Peyer's patch (tissue), 4 donors: Measurements from ENCODE around the gene TGM3.

Experiments used
- POLR2A ChIP-seq, 2 donors: fragments of 450-650 bp; IDR thresholded peaks; one replicate each; pipeline ENCODE4 v1.5.1; 2017; ENCODE audit warnings: antibody characterized with exemption in 2 of 2, mild to moderate bottlenecking in 2 of 2, moderate library complexity in 2 of 2
- TF ChIP-seq, protein P1 (sequence below), 6 experiments: fragments of 450-650 bp in 4 of 6; fragments of 200-600 bp in 2 of 6; sonication (generic) in 1 of 6; IDR thresholded peaks; one replicate each; pipeline ENCODE4 v1.5.1; 2017 to 2019; ENCODE audit warnings: antibody characterized with exemption in 6 of 6, mild to moderate bottlenecking in 3 of 6, moderate library complexity in 1 of 6

DNA sequence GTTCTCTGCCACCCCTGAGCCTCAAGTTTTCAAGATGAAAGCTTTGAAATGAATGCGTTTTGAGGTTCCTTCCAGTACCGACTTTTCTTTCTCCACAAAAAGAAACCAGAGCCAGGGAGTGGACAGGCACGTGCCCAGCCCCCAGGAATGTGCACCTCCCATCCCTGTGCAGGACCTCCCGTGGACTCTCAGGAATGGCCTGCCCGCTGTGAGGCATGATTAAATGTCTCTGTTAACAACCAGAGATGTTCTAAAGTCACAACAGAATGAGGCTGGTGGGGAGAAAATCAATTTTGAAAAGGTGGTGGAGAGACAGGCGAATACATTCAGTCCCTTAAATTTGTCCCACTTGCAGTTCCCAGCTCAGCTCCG is 1.5 kb downstream of the TGM3 start:
- TF ChIP-seq, protein P1, sequence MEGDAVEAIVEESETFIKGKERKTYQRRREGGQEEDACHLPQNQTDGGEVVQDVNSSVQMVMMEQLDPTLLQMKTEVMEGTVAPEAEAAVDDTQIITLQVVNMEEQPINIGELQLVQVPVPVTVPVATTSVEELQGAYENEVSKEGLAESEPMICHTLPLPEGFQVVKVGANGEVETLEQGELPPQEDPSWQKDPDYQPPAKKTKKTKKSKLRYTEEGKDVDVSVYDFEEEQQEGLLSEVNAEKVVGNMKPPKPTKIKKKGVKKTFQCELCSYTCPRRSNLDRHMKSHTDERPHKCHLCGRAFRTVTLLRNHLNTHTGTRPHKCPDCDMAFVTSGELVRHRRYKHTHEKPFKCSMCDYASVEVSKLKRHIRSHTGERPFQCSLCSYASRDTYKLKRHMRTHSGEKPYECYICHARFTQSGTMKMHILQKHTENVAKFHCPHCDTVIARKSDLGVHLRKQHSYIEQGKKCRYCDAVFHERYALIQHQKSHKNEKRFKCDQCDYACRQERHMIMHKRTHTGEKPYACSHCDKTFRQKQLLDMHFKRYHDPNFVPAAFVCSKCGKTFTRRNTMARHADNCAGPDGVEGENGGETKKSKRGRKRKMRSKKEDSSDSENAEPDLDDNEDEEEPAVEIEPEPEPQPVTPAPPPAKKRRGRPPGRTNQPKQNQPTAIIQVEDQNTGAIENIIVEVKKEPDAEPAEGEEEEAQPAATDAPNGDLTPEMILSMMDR (IDR thresholded peaks at IDR 0.05), result no peak
- TF ChIP-seq POLR2A (IDR thresholded peaks at IDR 0.05), result no peak
